CD14-positive monocyte (primary cell): ENCODE measurements around the gene KRTAP4-5. TPM values are rescaled to one million over a fixed set of nuclear protein-coding genes. Genes with fewer than 3 reads are reported as not detected.
"Not testable (repeated sequence)": the region's sequence is repeated elsewhere in the genome, so short reads cannot be mapped to it uniquely, and the experiment has no call there.

Experiments used
- DNase-seq, 3 donors: peaks; one replicate each; pipeline ENCODE4 v3.0.0-alpha.2; 2011 to 2022
- H2AFZ ChIP-seq: 2 replicates; pipeline ENCODE4 v1.6.0; 2012; ENCODE audit warnings: mild to moderate bottlenecking, low read depth, low read length, inconsistent platforms; ENCODE audit not compliant: insufficient read depth, poor library complexity, severe bottlenecking
- H3K27ac ChIP-seq, 2 donors: 1 replicate in 1 of 2; 2 replicates in 1 of 2; pipeline ENCODE4 v1.5.1; 2012 to 2013; ENCODE audit warnings: low read length in 2 of 2, control low read depth in 1 of 2, inconsistent platforms in 1 of 2, low read depth in 1 of 2, mild to moderate bottlenecking in 1 of 2
- H3K27me3 ChIP-seq, 2 donors: one replicate each; pipeline versions ENCODE4 v1.6.0 to v1.6.1; 2011 to 2013; ENCODE audit warnings: low read length in 2 of 2; ENCODE audit not compliant: control insufficient read depth in 2 of 2, insufficient read depth in 2 of 2
- H3K36me3 ChIP-seq, 2 donors: replicated peaks in 1 of 2; 1 replicate in 1 of 2; 2 replicates in 1 of 2; pipeline versions ENCODE4 v1.5.1 to v1.6.1; 2012 to 2013; ENCODE audit warnings: low read length in 2 of 2, control low read depth in 1 of 2, inconsistent platforms in 1 of 2, mild to moderate bottlenecking in 1 of 2; ENCODE audit not compliant: insufficient read depth in 2 of 2, control insufficient read depth in 1 of 2
- H3K4me1 ChIP-seq, 2 donors: 1 replicate in 1 of 2; 2 replicates in 1 of 2; pipeline versions ENCODE4 v1.5.1 to v1.6.1; 2012 to 2013; ENCODE audit warnings: low read length in 2 of 2, control low read depth in 1 of 2, inconsistent platforms in 1 of 2, mild to moderate bottlenecking in 1 of 2, moderate library complexity in 1 of 2; ENCODE audit not compliant: insufficient read depth in 2 of 2, control insufficient read depth in 1 of 2
- H3K4me2 ChIP-seq: replicated peaks from 2 replicates; pipeline ENCODE3; 2012; ENCODE audit warnings: low read length, moderate library complexity, mild to moderate bottlenecking; ENCODE audit not compliant: poor library complexity, severe bottlenecking; ENCODE audit errors: extremely low read depth
- H3K4me3 ChIP-seq, 3 experiments: fragments of 200-600 bp in 1 of 3; sonication (generic) in 1 of 3; replicated peaks in 1 of 3; 1 replicate in 2 of 3; 2 replicates in 1 of 3; pipeline ENCODE4 v1.5.1; 2011 to 2013; ENCODE audit warnings: low read length in 3 of 3, mild to moderate bottlenecking in 3 of 3, control low read depth in 2 of 3, low read depth in 2 of 3, inconsistent platforms in 1 of 3, moderate library complexity in 1 of 3
- H3K79me2 ChIP-seq: 2 replicates; pipeline ENCODE4 v1.6.0; 2012; ENCODE audit warnings: mild to moderate bottlenecking, control low read depth, inconsistent platforms, low read length, moderate library complexity; ENCODE audit not compliant: insufficient read depth
- H3K9ac ChIP-seq: 2 replicates; pipeline ENCODE4 v1.6.0; 2017; ENCODE audit warnings: low read length, mild to moderate bottlenecking; ENCODE audit not compliant: insufficient read depth, poor library complexity, severe bottlenecking
- H3K9me3 ChIP-seq, 2 donors: replicated peaks in 1 of 2; 1 replicate in 1 of 2; 2 replicates in 1 of 2; pipeline versions ENCODE4 v1.5.1 to v1.6.1; 2012 to 2013; ENCODE audit warnings: low read length in 2 of 2, control low read depth in 1 of 2; ENCODE audit not compliant: control insufficient read depth in 1 of 2, insufficient read depth in 1 of 2
- H4K20me1 ChIP-seq: 2 replicates; pipeline ENCODE4 v1.6.0; 2012; ENCODE audit warnings: mild to moderate bottlenecking, low read length, control low read depth, moderate library complexity; ENCODE audit not compliant: insufficient read depth
- H3K27ac Mint-ChIP-seq, 7 donors: one replicate each; pipeline ENCODE4 v1.8.0; 2020; ENCODE audit warnings: mild to moderate bottlenecking in 7 of 7, mixed read lengths in 7 of 7, moderate library complexity in 6 of 7, inconsistent platforms in 2 of 7
- H3K27me3 Mint-ChIP-seq, 3 donors: one replicate each; pipeline ENCODE4 v1.8.0; 2021 to 2022; ENCODE audit warnings: low read depth in 3 of 3, mild to moderate bottlenecking in 3 of 3, mixed read lengths in 3 of 3, moderate library complexity in 3 of 3, inconsistent platforms in 1 of 3
- H3K36me3 Mint-ChIP-seq, 2 donors: one replicate each; pipeline ENCODE4 v1.8.0; 2020; ENCODE audit warnings: mixed read lengths in 2 of 2, inconsistent platforms in 1 of 2, mild to moderate bottlenecking in 1 of 2
- H3K4me1 Mint-ChIP-seq: one replicate; pipeline ENCODE4 v1.8.0; 2020; ENCODE audit warnings: mild to moderate bottlenecking, mixed read lengths
- H3K4me3 Mint-ChIP-seq, 2 donors: one replicate each; pipeline ENCODE4 v1.8.0; 2020; ENCODE audit warnings: mild to moderate bottlenecking in 2 of 2, mixed read lengths in 2 of 2, moderate library complexity in 1 of 2
- H3K9me3 Mint-ChIP-seq, 7 donors: one replicate each; pipeline ENCODE4 v1.8.0; 2020 to 2022; ENCODE audit warnings: mixed read lengths in 7 of 7, mild to moderate bottlenecking in 6 of 7, moderate library complexity in 6 of 7, inconsistent platforms in 2 of 7
- CTCF ChIP-seq: fragments of 200-600 bp; IDR thresholded peaks from one replicate; pipeline ENCODE4 v1.8.0; 2022; ENCODE audit warnings: antibody characterized with exemption, mild to moderate bottlenecking
- WGBS: methylation state at CpG from one replicate; pipeline ENCODE4 v1.1.5; 2013; ENCODE audit warnings: missing lambda C conversion rate; ENCODE audit not compliant: insufficient coverage; 5-methylcytosine and 5-hydroxymethylcytosine counted together
- intact Hi-C, 2 donors: fragments of 100-400 bp; cut with micrococcal nuclease; formaldehyde crosslinking; loops; one replicate each; pipeline versions ENCODE4 v1.15.0 to v1.15.1; 2023
- polyA plus RNA-seq, 3 donors: library from polyadenylated mRNA; depleted of rRNA in 1 of 3; unstranded in 2 of 3; stranded (reverse) in 1 of 3; fragments of 300-500 nt in 2 of 3; fragments of >200 nt in 1 of 3; fragmentation: Illumina TruSeq in 2 of 3; gene quantifications; 1 replicate in 2 of 3; 2 replicates in 1 of 3; pipeline ENCODE4 v1.2.3, GENCODE V29; 2012 to 2021

Gene KRTAP4-5
- polyA plus RNA-seq, 3 donors: not detected

GRCh38 chr17:41103896-41104295, 45.7 kb downstream of the KRTAP4-5 start:
- Histone ChIP-seq H3K4me1 (peaks cover 5 to 13% of the 10 kb centered on the region in 2 donors), H4K20me1 (no peaks in the 10 kb centered on the region), H2AFZ (no peak overlapping the region), H3K79me2 (no peaks in the 10 kb centered on the region), H3K9ac (no peak overlapping the region), H3K4me2 (no peak overlapping the region), H3K27me3 (no peaks in the 10 kb centered on the region), H3K9me3 (no peaks in the 10 kb centered on the region), H3K36me3 (no peaks in the 10 kb centered on the region), H3K27ac (no peak overlapping the region), H3K4me3 (no peak overlapping the region)
- no peak for TF ChIP-seq CTCF
- peaks cover 0 to 2% (median 1%) of the 10 kb centered on the region in 3 donors for H3K27me3 Mint-ChIP-seq
- no peak overlapping the region for H3K27ac Mint-ChIP-seq
- H3K4me3 Mint-ChIP-seq: no peak overlapping the region
- peaks cover 0 to 3% (median 0%) of the 10 kb centered on the region in 7 donors for H3K9me3 Mint-ChIP-seq
- intact Hi-C loops: no loop called here
- no CpG with 5 or more reads among the region's 1 CpG for WGBS
- peaks cover 11% of the 10 kb centered on the region for H3K4me1 Mint-ChIP-seq
- no peaks in the 10 kb centered on the region for H3K36me3 Mint-ChIP-seq
- no peak for DNase-seq

- H3K27me3 ChIP-seq: no peaks in the 10 kb centered on the region
- no peak within 1 kb of the TSS for H3K4me2 ChIP-seq
- no peak within 1 kb of the TSS for H3K4me3 ChIP-seq
- no peak within 1 kb of the TSS for H3K27ac ChIP-seq
- no peaks in the 10 kb centered on the region for H3K36me3 ChIP-seq
- H3K9ac ChIP-seq: no peak within 1 kb of the TSS
- no peak for TF ChIP-seq CTCF
- DNase-seq: no peak
- intact Hi-C loops: no loop called here
- H3K27me3 Mint-ChIP-seq: peaks cover 0 to 7% (median 1%) of the 10 kb centered on the region in 3 donors
- H2AFZ ChIP-seq: no peak within 1 kb of the TSS
- H3K4me1 Mint-ChIP-seq: peaks cover 5% of the 10 kb centered on the region
- H3K27ac Mint-ChIP-seq: no peak within 1 kb of the TSS
- no peaks in the 10 kb centered on the region for H3K36me3 Mint-ChIP-seq
- peaks cover 0 to 3% (median 0%) of the 10 kb centered on the region in 7 donors for H3K9me3 Mint-ChIP-seq
- H4K20me1 ChIP-seq: no peaks in the 10 kb centered on the region
- WGBS: 73% methylated on average over 8 of the region's 10 CpGs
- no peak within 1 kb of the TSS for H3K4me3 Mint-ChIP-seq
- H3K9me3 ChIP-seq: no peaks in the 10 kb centered on the region
- H3K79me2 ChIP-seq: no peaks in the 10 kb centered on the region
- no peaks in the 10 kb centered on the region for H3K4me1 ChIP-seq
Measured at GRCh38 chr17:41101586-41102259, 47.9 kb downstream of the KRTAP4-5 start, which contains the start of gene KRTAP4-16. KRTAP4-16 (minus strand) TSS chr17:41102209; CDS start chr17:41102209, 0 bp downstream.

- H2AFZ ChIP-seq, H3K36me3 Mint-ChIP-seq, intact Hi-C loops, H3K27ac Mint-ChIP-seq, H3K27me3 ChIP-seq, H3K27ac ChIP-seq, H3K9me3 Mint-ChIP-seq, H4K20me1 ChIP-seq, DNase-seq, H3K4me3 ChIP-seq, H3K4me1 ChIP-seq, H3K9me3 ChIP-seq, H3K9ac ChIP-seq, H3K79me2 ChIP-seq, H3K27me3 Mint-ChIP-seq, H3K4me2 ChIP-seq, H3K4me1 Mint-ChIP-seq, H3K36me3 ChIP-seq, H3K4me3 Mint-ChIP-seq: not testable (repeated sequence)
- 0% methylated on average over 3 of the region's 7 CpGs for WGBS
Measured at GRCh38 chr17:41099682-41100480, 49.7 kb downstream of the KRTAP4-5 start.
